GM18505 (cell line): ENCODE measurements around the gene PKIG.

Source experiments
- ATAC-seq: cut with Tn5 transposase; IDR thresholded peaks from one replicate; pipeline ENCODE4 v1.9.1; 2021; ENCODE audit not compliant: unreplicated experiment
- POLR2A ChIP-seq: IDR thresholded peaks from 4 replicates; pipeline ENCODE4 v1.6.1; 2011; ENCODE audit warnings: borderline replicate concordance; ENCODE audit not compliant: insufficient read depth, insufficient read length; ENCODE audit errors: extremely low read depth

Gene PKIG

GRCh38 chr20:44594730-44595129, 12.4 kb downstream of the PKIG start:
- ATAC-seq = no peak

GRCh38 chr20:44596010-44596409, 13.6 kb downstream of the PKIG start:
- TF ChIP-seq POLR2A = no peak
- no peak for ATAC-seq

More at GRCh38 chr20:44594730-44595129, 12.4 kb downstream of the PKIG start:
- no peak for TF ChIP-seq POLR2A

GRCh38 chr20:44596876-44597275, 14.5 kb downstream of the PKIG start:
- no peak for ATAC-seq
- TF ChIP-seq POLR2A = no peak

GRCh38 chr20:44597516-44597915, 15.1 kb downstream of the PKIG start:
- ATAC-seq = no peak

GRCh38 chr20:44597930-44598329, 15.6 kb downstream of the PKIG start:
- ATAC-seq = no peak
- no peak for TF ChIP-seq POLR2A

More at GRCh38 chr20:44597516-44597915, 15.1 kb downstream of the PKIG start:
- TF ChIP-seq POLR2A = no peak

GRCh38 chr20:44598423-44599305, 16.3 kb downstream of the PKIG start:
- peak; percentile 45 for TF ChIP-seq POLR2A
- ATAC-seq = no peak

GRCh38 chr20:44599715-44600114, 17.3 kb downstream of the PKIG start:
- ATAC-seq = no peak
- no peak for TF ChIP-seq POLR2A

GRCh38 chr20:44600301-44600700, 17.9 kb downstream of the PKIG start:
- ATAC-seq = no peak
- TF ChIP-seq POLR2A = no peak

- no peak for TF ChIP-seq POLR2A
- no peak for ATAC-seq
These were observed 18.4 kb downstream of the PKIG start for GRCh38 chr20:44600758-44601201.

GRCh38 chr20:44601236-44601671, 18.9 kb downstream of the PKIG start:
- no peak for ATAC-seq
- no peak for TF ChIP-seq POLR2A

GRCh38 chr20:44601801-44602204, 19.4 kb downstream of the PKIG start:
- ATAC-seq = no peak
- TF ChIP-seq POLR2A = no peak

- ATAC-seq = no peak
- TF ChIP-seq POLR2A = no peak
These were observed 20.9 kb downstream of the PKIG start for GRCh38 chr20:44603327-44603726.

GRCh38 chr20:44606725-44607441, 24.5 kb downstream of the PKIG start:
- no peak for ATAC-seq
- no peak for TF ChIP-seq POLR2A

- ATAC-seq = no peak
These were observed 26.7 kb downstream of the PKIG start for GRCh38 chr20:44609006-44609515.

More at GRCh38 chr20:44609006-44609515, 26.7 kb downstream of the PKIG start:
- TF ChIP-seq POLR2A = no peak
